Endothelial cell of umbilical vein (primary cell): ENCODE measurements around the gene ELANE. TPM values are rescaled to one million over a fixed set of nuclear protein-coding genes. Genes with fewer than 3 reads are reported as not detected.

Experiments used
- BruUV-seq: library from RNA; stranded (reverse); fragments of 400-500 nt; replicated peaks from 2 replicates; lab custom pipeline; 2021; lab: Mats Ljungman, UMichigan
- CTCF ChIA-PET: fragments of 300-600, 350-600 bp; sonication (Branson Sonifier 250); formaldehyde crosslinking; loops from one replicate; lab custom pipeline; 2021; ENCODE audit warnings: antibody characterized with exemption, inconsistent platforms; lab: Charles Lee
- POLR2A ChIA-PET: fragments of 300-600, 350-600 bp; sonication (Branson Sonifier 250); formaldehyde crosslinking; loops from one replicate; lab custom pipeline; 2021; ENCODE audit warnings: antibody characterized with exemption, inconsistent platforms; lab: Charles Lee
- DNase-seq: peaks from one replicate; pipeline ENCODE4 v3.0.0-alpha.2; 2011; ENCODE audit warnings: low read depth, low spot score
- FAIRE-seq: peaks from 2 replicates; lab custom pipeline; 2011; peaks lifted over from hg19 to GRCh38; lab: Jason Lieb, UNC
- H2AFZ ChIP-seq: 2 replicates; pipeline ENCODE4 v1.6.0; 2012; ENCODE audit warnings: low read depth, low read length, control low read depth, inconsistent platforms
- H3K27ac ChIP-seq: 2 replicates; pipeline ENCODE4 v1.5.1; 2011; ENCODE audit warnings: low read depth, mild to moderate bottlenecking, control low read depth, low read length, moderate library complexity; ENCODE audit not compliant: insufficient read depth
- H3K27me3 ChIP-seq, 2 experiments: 2 replicates each; pipeline versions ENCODE4 v1.6.0 to v1.6.1; 2011; ENCODE audit warnings: low read length in 2 of 2, mixed read lengths in 1 of 2; ENCODE audit not compliant: control insufficient read depth in 2 of 2, insufficient read depth in 2 of 2
- H3K36me3 ChIP-seq, 2 experiments: 2 replicates in 1 of 2; 3 replicates in 1 of 2; pipeline ENCODE4 v1.5.1; 2011; ENCODE audit warnings: low read length in 2 of 2, mild to moderate bottlenecking in 1 of 2, moderate library complexity in 1 of 2; ENCODE audit not compliant: control insufficient read depth in 2 of 2, insufficient read depth in 2 of 2; ENCODE audit errors: extremely low read depth in 1 of 2
- H3K4me1 ChIP-seq: 3 replicates; pipeline ENCODE4 v1.5.1; 2011; ENCODE audit warnings: mild to moderate bottlenecking, low read length; ENCODE audit not compliant: control insufficient read depth, insufficient read depth; ENCODE audit errors: extremely low read depth
- H3K4me2 ChIP-seq: 2 replicates; pipeline ENCODE4 v1.6.1; 2011; ENCODE audit warnings: low read length, control low read depth, mixed read lengths; ENCODE audit not compliant: insufficient read depth
- H3K4me3 ChIP-seq, 3 experiments: fragments of 200-600 bp in 1 of 3; sonication (generic), shearing (Covaris generic) in 1 of 3; replicated peaks in 1 of 3; 2 replicates each; pipeline ENCODE4 v1.5.1; 2011 to 2016; ENCODE audit warnings: control low read depth in 3 of 3, low read length in 3 of 3, mild to moderate bottlenecking in 2 of 3, inconsistent platforms in 1 of 3, low read depth in 1 of 3, moderate library complexity in 1 of 3; ENCODE audit not compliant: insufficient read depth in 1 of 3
- H3K79me2 ChIP-seq: 2 replicates; pipeline ENCODE4 v1.6.0; 2012; ENCODE audit warnings: low read length, inconsistent platforms; ENCODE audit not compliant: control insufficient read depth, insufficient read depth
- H3K9ac ChIP-seq: replicated peaks from 2 replicates; pipeline ENCODE3; 2011; ENCODE audit warnings: low read length, control low read depth; ENCODE audit not compliant: insufficient read depth; ENCODE audit errors: extremely low read depth
- H3K9me1 ChIP-seq: replicated peaks from 3 replicates; pipeline ENCODE4 v1.6.0; 2011; ENCODE audit warnings: mild to moderate bottlenecking, low read length; ENCODE audit not compliant: control insufficient read depth, insufficient read depth; ENCODE audit errors: extremely low read depth
- H3K9me3 ChIP-seq: replicated peaks from 2 replicates; pipeline ENCODE4 v1.5.1; 2012; ENCODE audit warnings: low read length, inconsistent platforms; ENCODE audit not compliant: control insufficient read depth, insufficient read depth
- H4K20me1 ChIP-seq: replicated peaks from 2 replicates; pipeline ENCODE3; 2011; ENCODE audit warnings: mild to moderate bottlenecking, low read length; ENCODE audit not compliant: control insufficient read depth, insufficient read depth; ENCODE audit errors: extremely low read depth
- CTCF ChIP-seq, 2 donors: IDR thresholded peaks; 1 replicate in 1 of 2; 2 replicates in 1 of 2; pipeline ENCODE4 v1.5.1; 2011; ENCODE audit warnings: low read length in 2 of 2, mild to moderate bottlenecking in 2 of 2, moderate library complexity in 2 of 2, control low read depth in 1 of 2, inconsistent platforms in 1 of 2, low read depth in 1 of 2; ENCODE audit not compliant: insufficient read depth in 1 of 2; ENCODE audit errors: extremely low read depth in 1 of 2
- EZH2 ChIP-seq: IDR thresholded peaks from 2 replicates; pipeline ENCODE4 v1.6.1; 2012; ENCODE audit warnings: borderline replicate concordance, low read depth, mild to moderate bottlenecking, moderate library complexity, low read length, inconsistent platforms; ENCODE audit not compliant: severe bottlenecking
- FOS ChIP-seq: IDR thresholded peaks from 2 replicates; pipeline ENCODE4 v1.6.1; 2011; ENCODE audit warnings: mild to moderate bottlenecking, low read length, moderate library complexity, borderline replicate concordance; ENCODE audit not compliant: insufficient read depth
- GATA2 ChIP-seq: IDR thresholded peaks from 2 replicates; pipeline ENCODE4 v1.7.0; 2011; ENCODE audit warnings: low read depth, mild to moderate bottlenecking, moderate library complexity, mixed read lengths, low read length; ENCODE audit not compliant: insufficient read length, insufficient read depth
- JUN ChIP-seq: IDR thresholded peaks from 2 replicates; pipeline ENCODE4 v1.6.1; 2011; ENCODE audit warnings: borderline replicate concordance, low read depth; ENCODE audit not compliant: insufficient read length, insufficient read depth
- MYC ChIP-seq: IDR thresholded peaks from one replicate; pipeline ENCODE4 v1.6.1; 2011; ENCODE audit warnings: mild to moderate bottlenecking, low read depth, low read length
- POLR2A ChIP-seq: IDR thresholded peaks from 2 replicates; pipeline ENCODE4 v1.6.1; 2012; ENCODE audit warnings: low read depth, mild to moderate bottlenecking, control low read depth, low read length
- POLR2AphosphoS5 ChIP-seq: IDR thresholded peaks from 2 replicates; pipeline ENCODE4 v1.6.1; 2012; ENCODE audit warnings: low read depth, mild to moderate bottlenecking, control low read depth, low read length, moderate library complexity; ENCODE audit not compliant: insufficient read depth
- dilution Hi-C: fragments of 300-500 bp; cut with MboI; formaldehyde crosslinking; loops from one replicate; pipeline ENCODE4 v1.15.0; 2019; ENCODE audit warnings: low sequenced_read_pairs; ENCODE audit not compliant: extremely low pct_ligation_motif_present
- intact Hi-C: fragments of 100-400 bp; cut with micrococcal nuclease; formaldehyde crosslinking; loops from one replicate; pipeline ENCODE4 v1.10.0; 2022
- polyA plus RNA-seq, 4 experiments: library from polyadenylated mRNA; depleted of rRNA in 3 of 4; stranded (reverse) in 3 of 4; unstranded in 1 of 4; fragments of >200 nt; gene quantifications; 2 replicates each; pipeline versions ENCODE4 v1.2.1 to v1.2.3, GENCODE V29; 2011 to 2012; ENCODE audit warnings: missing spikeins in 1 of 4
- total RNA-seq: library from RNA; stranded (reverse); gene quantifications from 2 replicates; pipeline ENCODE4 v1.2.3, GENCODE V29; 2021
- TF ChIP-seq, protein P1 (sequence below): IDR thresholded peaks from 2 replicates; pipeline ENCODE4 v1.6.1; 2011; ENCODE audit not compliant: insufficient read depth, insufficient read length

Gene ELANE
- total and polyA plus RNA-seq, 2 donors (not counting 3 experiments of a cell fraction or from before 2014, with no cell fraction given) = not detected

GRCh38 chr19:900302-901111, 48.4 kb downstream of the ELANE start:
- Histone ChIP-seq H3K79me2 (no peaks in the 10 kb centered on the region), H3K9me1 (no peaks in the 10 kb centered on the region), H3K4me3 (no peak overlapping the region), H3K27me3 (no peaks in the 10 kb centered on the region), H3K9me3 (no peaks in the 10 kb centered on the region), H3K4me2 (no peak overlapping the region), H3K4me1 (no peaks in the 10 kb centered on the region), H3K27ac (no peak overlapping the region), H2AFZ (no peak overlapping the region), H3K9ac (no peak overlapping the region), H4K20me1 (no peaks in the 10 kb centered on the region), H3K36me3 (peaks cover 0 to 11% of the 10 kb centered on the region in 2 experiments)
- FAIRE-seq (no peak), DNase-seq (no peak)
- ChIA-PET POLR2A (no interaction called here), CTCF (interaction anchor here (0.5 kb wide), 1 partner anchor 155 kb away, joined by 3 read pairs; no protein-coding TSS in a partner anchor)
- TF ChIP-seq CTCF (IDR thresholded peaks at IDR 0.05; ENCODE audit: extremely low read depth in 1 of 2, insufficient read depth in 1 of 2, low read depth in 1 of 2, low read length in 2 of 2) (no peak), FOS (no peak), EZH2 (no peak), POLR2A (no peak), POLR2AphosphoS5 (no peak), MYC (no peak), JUN (no peak), GATA2 (no peak)
- TF ChIP-seq, protein P1, sequence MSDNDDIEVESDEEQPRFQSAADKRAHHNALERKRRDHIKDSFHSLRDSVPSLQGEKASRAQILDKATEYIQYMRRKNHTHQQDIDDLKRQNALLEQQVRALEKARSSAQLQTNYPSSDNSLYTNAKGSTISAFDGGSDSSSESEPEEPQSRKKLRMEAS = no peak
- BruUV-seq = no TSS peak
- intact Hi-C loops = no loop called here
- dilution Hi-C loops = no loop called here
